ENCODE results near the gene LRRC37B.
"Not testable (repeated sequence)": the region's sequence is repeated elsewhere in the genome, so short reads cannot be mapped to it uniquely, and the experiment has no call there.

Gene LRRC37B

DNA sequence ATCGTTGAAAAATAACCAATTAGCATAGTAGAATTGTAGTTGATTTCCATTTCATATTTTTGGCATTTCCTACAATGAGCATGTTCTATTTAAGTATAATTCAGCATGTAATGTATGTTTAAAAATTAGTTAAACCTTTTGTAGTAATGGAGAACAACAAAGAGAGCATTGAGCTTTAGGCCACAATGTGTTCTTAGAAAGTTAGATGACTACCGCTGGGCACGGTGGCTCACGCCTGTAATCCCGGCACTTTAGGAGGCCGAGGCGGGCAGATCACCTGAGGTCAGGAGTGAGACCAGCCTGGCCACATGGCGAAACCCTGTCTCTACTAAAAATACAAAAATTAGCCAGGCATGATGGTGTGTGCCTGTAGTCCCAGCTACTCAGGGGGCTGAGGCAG lies 93.1 kb downstream of the LRRC37B start:
- FAIRE-seq, result not testable (repeated sequence)

GRCh38 chr17:32100971-32101631 lies 93.9 kb downstream of the LRRC37B start:
- no peak for FAIRE-seq

- no peak for FAIRE-seq
These were observed 95.0 kb downstream of the LRRC37B start for GRCh38 chr17:32102172-32102571.

DNA sequence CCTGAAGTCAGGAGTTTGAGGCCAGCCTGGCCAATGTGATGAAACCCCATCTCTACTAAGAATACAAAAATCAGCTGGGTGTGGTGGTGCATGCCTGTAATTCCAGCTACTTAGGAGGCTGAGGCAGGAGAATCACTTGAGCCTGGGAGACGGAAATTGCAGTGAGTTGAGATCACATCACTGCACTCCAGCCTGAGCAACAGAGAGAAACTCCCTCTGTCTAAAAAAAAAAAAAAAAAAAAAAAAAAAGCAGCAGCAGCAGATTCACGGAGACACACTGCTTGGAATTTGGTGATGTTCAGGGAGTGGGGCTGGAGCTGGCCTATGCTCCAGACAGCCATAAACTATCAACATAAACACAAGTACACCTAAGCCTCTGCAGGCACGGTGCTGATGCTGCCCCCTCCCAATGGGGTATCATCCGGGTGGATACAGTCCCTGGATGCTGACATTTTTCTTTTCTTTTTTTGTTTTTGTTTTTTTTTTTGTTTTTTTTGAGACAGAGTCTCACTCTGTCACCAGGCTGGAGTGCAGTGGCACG lies 95.5 kb downstream of the LRRC37B start:
- FAIRE-seq, result no peak

Data from G401.6 (cell line).